A673 (cell line): Measurements from ENCODE around the gene RELT. TPM values are rescaled to one million over a fixed set of nuclear protein-coding genes. Genes with fewer than 3 reads are reported as not detected.

Experiments
- BruUV-seq: library from RNA; stranded (reverse); fragments of 400-500 nt; replicated peaks from 2 replicates; lab custom pipeline; 2021; lab: Mats Ljungman, UMichigan
- CTCF ChIA-PET: fragments of 300-600 bp; sonication (Branson Sonifier 250); formaldehyde crosslinking; loops from one replicate; lab custom pipeline; 2022; ENCODE audit warnings: antibody characterized with exemption; lab: Charles Lee
- POLR2A ChIA-PET: fragments of 300-600 bp; sonication (Branson Sonifier 250); formaldehyde crosslinking; loops from one replicate; lab custom pipeline; 2022; ENCODE audit warnings: antibody characterized with exemption; ENCODE audit not compliant: low non-redundant PET; lab: Charles Lee
- DNase-seq: peaks from one replicate; pipeline ENCODE4 v3.0.0-alpha.2; 2015; ENCODE audit warnings: low spot score
- H3K27ac ChIP-seq: fragments of 200-600 bp; sonication (generic); 2 replicates; pipeline ENCODE4 v1.5.1; 2016; ENCODE audit warnings: mixed run types, low read depth, mild to moderate bottlenecking, mixed read lengths, antibody characterized with exemption, low read length; ENCODE audit not compliant: poor library complexity, severe bottlenecking
- H3K27me3 ChIP-seq: fragments of 200-600 bp; sonication (generic); replicated peaks from 2 replicates; pipeline ENCODE4 v1.6.1; 2017; ENCODE audit warnings: mixed run types, low read depth, mild to moderate bottlenecking, mixed read lengths, antibody characterized with exemption, low read length; ENCODE audit not compliant: insufficient read depth, poor library complexity
- H3K36me3 ChIP-seq: fragments of 200-600 bp; sonication (generic); 2 replicates; pipeline ENCODE4 v1.6.1; 2016; ENCODE audit warnings: mixed run types, mild to moderate bottlenecking, mixed read lengths, antibody characterized with exemption, low read length; ENCODE audit not compliant: insufficient read depth, poor library complexity, severe bottlenecking
- H3K4me1 ChIP-seq: fragments of 200-600 bp; sonication (generic); 2 replicates; pipeline ENCODE4 v1.6.1; 2017; ENCODE audit warnings: mixed run types, mild to moderate bottlenecking, mixed read lengths, antibody characterized with exemption, low read length; ENCODE audit not compliant: insufficient read depth, poor library complexity, severe bottlenecking
- H3K4me3 ChIP-seq: fragments of 200-600 bp; sonication (generic); 2 replicates; pipeline ENCODE4 v1.5.1; 2016; ENCODE audit warnings: low read depth, mixed run types, mild to moderate bottlenecking, mixed read lengths, low read length; ENCODE audit not compliant: poor library complexity, severe bottlenecking
- H3K9me3 ChIP-seq: fragments of 200-600 bp; sonication (generic); 2 replicates; pipeline ENCODE4 v1.6.1; 2016; ENCODE audit warnings: mixed run types, low read depth, mild to moderate bottlenecking, mixed read lengths, antibody characterized with exemption, low read length; ENCODE audit not compliant: poor library complexity, severe bottlenecking
- EZH2 ChIP-seq: fragments of 200-600 bp; sonication (generic); IDR thresholded peaks from 2 replicates; pipeline ENCODE4 v1.6.1; 2017; ENCODE audit warnings: borderline replicate concordance, low read depth, mild to moderate bottlenecking, mixed read lengths, antibody characterized with exemption, low read length; ENCODE audit not compliant: poor library complexity, severe bottlenecking
- intact Hi-C: fragments of 100-400 bp; cut with micrococcal nuclease; formaldehyde crosslinking; loops from one replicate; pipeline ENCODE4 v1.10.0; 2022; ENCODE audit not compliant: unreplicated experiment
- total RNA-seq: library from RNA; stranded (reverse); gene quantifications from 2 replicates; pipeline ENCODE4 v1.2.3, GENCODE V29; 2021
- TF ChIP-seq, protein P1 (sequence below): fragments of 300-800, 200-600 bp; sonication (generic); conservative IDR thresholded peaks from 2 replicates; pipeline ENCODE4 v1.5.1; 2017; ENCODE audit warnings: low read depth, mild to moderate bottlenecking, antibody characterized with exemption, low read length, moderate library complexity, mixed read lengths

Gene RELT
- total RNA-seq, 1 experiment from 2014 or later = 20.9 TPM

DNA sequence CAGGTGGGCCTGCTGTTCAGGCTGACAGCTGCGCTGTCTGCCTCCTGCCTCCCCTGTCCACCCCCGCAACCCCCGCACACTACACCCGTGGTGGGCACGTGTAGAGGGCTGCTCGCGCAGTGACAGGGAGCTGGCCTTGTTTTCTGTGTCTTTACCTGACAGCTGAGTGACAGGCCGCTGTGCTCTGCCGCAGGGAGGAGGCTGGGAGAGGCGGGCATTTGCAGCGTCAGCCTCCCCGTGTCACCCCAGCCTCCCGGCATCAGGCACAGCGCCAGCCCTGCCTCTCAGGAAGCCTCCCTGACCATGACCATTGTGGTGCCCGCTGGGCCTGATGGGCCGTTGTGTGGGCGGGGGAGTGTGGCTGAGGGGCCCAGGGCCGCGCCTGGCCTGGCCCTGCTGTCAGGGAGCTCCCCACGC is 32.0 kb upstream of the RELT start:
- Histone ChIP-seq H3K9me3 (no peaks in the 10 kb centered on the region), H3K4me3 (no peak overlapping the region), H3K4me1 (no peaks in the 10 kb centered on the region), H3K27me3 (no peaks in the 10 kb centered on the region), H3K36me3 (no peaks in the 10 kb centered on the region), H3K27ac (no peak overlapping the region)
- intact Hi-C loops = no loop called here
- TF ChIP-seq, protein P1, sequence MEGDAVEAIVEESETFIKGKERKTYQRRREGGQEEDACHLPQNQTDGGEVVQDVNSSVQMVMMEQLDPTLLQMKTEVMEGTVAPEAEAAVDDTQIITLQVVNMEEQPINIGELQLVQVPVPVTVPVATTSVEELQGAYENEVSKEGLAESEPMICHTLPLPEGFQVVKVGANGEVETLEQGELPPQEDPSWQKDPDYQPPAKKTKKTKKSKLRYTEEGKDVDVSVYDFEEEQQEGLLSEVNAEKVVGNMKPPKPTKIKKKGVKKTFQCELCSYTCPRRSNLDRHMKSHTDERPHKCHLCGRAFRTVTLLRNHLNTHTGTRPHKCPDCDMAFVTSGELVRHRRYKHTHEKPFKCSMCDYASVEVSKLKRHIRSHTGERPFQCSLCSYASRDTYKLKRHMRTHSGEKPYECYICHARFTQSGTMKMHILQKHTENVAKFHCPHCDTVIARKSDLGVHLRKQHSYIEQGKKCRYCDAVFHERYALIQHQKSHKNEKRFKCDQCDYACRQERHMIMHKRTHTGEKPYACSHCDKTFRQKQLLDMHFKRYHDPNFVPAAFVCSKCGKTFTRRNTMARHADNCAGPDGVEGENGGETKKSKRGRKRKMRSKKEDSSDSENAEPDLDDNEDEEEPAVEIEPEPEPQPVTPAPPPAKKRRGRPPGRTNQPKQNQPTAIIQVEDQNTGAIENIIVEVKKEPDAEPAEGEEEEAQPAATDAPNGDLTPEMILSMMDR = no peak
- no peak for TF ChIP-seq EZH2
- DNase-seq = no peak
- no TSS peak for BruUV-seq
- ChIA-PET CTCF (no interaction called here), POLR2A (no interaction called here)

DNA sequence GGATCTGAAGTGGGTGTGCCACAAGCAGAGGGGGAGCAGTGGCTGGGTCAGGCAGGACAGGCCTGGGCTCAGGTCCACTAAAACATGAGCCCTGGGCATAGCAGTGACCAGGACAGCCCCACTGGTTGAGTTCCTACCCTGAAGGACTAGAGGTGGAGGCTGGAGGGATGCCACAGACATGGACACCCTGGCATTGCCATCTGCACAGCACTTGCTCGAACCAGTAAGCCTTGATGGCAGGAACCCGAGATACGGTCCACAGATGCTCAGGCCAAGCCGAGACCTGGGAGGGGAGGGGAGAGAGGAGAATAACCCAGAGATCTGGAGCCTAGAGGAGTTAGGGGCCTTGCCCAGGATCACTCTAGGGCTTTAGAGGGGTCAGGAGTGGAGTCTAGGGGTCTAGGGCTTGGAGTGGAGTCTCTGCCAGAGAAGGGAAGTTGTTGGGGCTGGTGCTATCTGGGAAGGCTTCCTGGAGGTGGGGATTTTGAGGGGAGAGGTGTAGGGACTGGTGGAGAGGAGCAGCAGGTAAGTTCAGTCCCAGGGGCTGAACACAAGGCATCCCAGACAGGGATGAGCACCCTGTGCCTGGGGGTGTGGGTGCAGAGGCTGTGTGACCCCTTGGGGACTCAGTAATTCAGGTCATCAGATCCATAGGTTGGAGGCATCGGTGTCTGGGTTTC is 30.6 kb upstream of the RELT start:
- Histone ChIP-seq H3K27ac (no peak overlapping the region), H3K9me3 (no peaks in the 10 kb centered on the region), H3K36me3 (no peaks in the 10 kb centered on the region), H3K27me3 (no peaks in the 10 kb centered on the region), H3K4me3 (no peak overlapping the region), H3K4me1 (no peaks in the 10 kb centered on the region)
- ChIA-PET CTCF (no interaction called here), POLR2A (no interaction called here)
- TF ChIP-seq, protein P1 = no peak
- TF ChIP-seq EZH2 = no peak
- intact Hi-C loops = no loop called here
- no TSS peak for BruUV-seq
- DNase-seq = no peak

DNA sequence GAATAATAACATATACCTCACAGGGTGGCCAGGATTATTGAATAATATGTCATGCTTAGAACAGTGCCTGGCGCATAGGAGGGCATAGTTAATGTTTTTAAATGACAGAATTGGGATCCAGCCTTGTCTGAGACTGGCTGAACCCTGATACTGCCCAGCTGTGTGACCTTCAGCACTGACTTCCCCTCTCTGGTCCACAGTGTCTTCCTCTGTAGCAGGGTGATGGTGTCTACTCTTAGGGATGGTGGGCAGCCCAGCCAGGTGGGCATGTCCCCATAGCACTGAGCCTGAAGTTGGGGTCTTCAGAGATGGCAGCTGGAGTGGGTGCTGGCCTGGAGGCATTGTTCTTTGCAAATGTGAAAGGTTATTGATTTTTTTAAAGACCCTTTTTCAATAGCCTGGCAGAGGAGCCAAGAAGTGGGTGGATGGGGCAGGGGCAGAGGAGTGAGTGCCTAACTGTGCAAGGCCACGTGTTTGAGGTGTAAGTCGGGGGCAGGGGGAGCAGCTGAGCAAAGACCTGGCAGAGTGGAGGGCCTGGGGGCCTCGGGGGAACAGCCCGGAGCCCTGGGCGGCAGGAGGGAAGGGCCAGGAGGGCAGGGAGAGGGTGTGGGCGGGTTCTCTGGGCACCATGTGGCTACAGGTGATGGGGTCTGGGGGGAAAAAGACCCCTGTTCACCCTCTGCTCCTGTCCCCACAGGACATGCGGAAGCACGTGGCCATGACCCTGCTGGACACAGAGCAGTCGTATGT is 29.8 kb upstream of the RELT start:
- BruUV-seq = no TSS peak
- no peak for DNase-seq
- no peak overlapping the region for H3K4me3 ChIP-seq
- H3K36me3 ChIP-seq = no peaks in the 10 kb centered on the region
- intact Hi-C loops = no loop called here
- H3K9me3 ChIP-seq = no peaks in the 10 kb centered on the region
- ChIA-PET CTCF (no interaction called here), POLR2A (no interaction called here)
- H3K27ac ChIP-seq = no peak overlapping the region
- H3K4me1 ChIP-seq = no peaks in the 10 kb centered on the region
- no peak for TF ChIP-seq EZH2
- TF ChIP-seq, protein P1 = no peak
- no peaks in the 10 kb centered on the region for H3K27me3 ChIP-seq
